Esophagus squamous epithelium (tissue), 4 donors: Measurements from ENCODE around the gene CDKAL1.

Experiments used
- CTCF ChIP-seq, 6 experiments: fragments of 450-650 bp in 4 of 6; fragments of 200-600 bp in 2 of 6; sonication (generic) in 2 of 6; IDR thresholded peaks; one replicate each; pipeline ENCODE4 v1.5.1; 2016 to 2019; ENCODE audit warnings: antibody characterized with exemption in 6 of 6, mild to moderate bottlenecking in 4 of 6, moderate library complexity in 4 of 6
- POLR2A ChIP-seq, 4 donors: fragments of 450-650 bp; IDR thresholded peaks; one replicate each; pipeline ENCODE4 v1.6.1; 2017; ENCODE audit warnings: antibody characterized with exemption in 4 of 4, mild to moderate bottlenecking in 4 of 4, moderate library complexity in 3 of 4

- TF ChIP-seq CTCF (IDR thresholded peaks at IDR 0.05) = no peak
- no peak for TF ChIP-seq POLR2A (IDR thresholded peaks at IDR 0.05)
These were observed 281.9 kb downstream of the CDKAL1 start for GRCh38 chr6:20816126-20816525.
